ENCODE measurements around the gene CCDC150.

Gene CCDC150

DNA sequence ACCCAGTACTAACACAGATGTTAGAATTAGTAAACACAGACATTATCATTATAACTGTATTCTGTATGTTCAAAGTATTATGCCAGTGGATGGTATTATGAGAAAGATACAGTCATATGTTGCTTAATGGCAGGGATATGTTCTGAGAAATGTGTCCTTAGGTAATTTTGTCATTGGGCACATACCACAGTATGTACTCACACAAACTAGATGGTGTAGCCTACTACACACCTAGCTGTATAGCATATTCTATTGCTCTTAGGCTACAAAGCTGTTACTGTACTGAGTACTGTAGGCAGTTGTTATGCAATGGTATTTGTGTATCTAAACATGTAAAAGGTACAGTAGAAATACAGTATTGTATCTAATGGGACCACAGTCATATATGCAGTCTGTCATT lies 106.2 kb downstream of the CCDC150 start:
- no peak overlapping the region for H3K4me3 ChIP-seq (ENCODE audit: low read depth, low read length)
- H3K4me2 ChIP-seq (ENCODE audit: low read length) = no peak overlapping the region
- no peaks in the 10 kb centered on the region for H3K79me2 ChIP-seq
- H3K9ac ChIP-seq = no peak overlapping the region
- H2AFZ ChIP-seq = no peak overlapping the region
- no peaks in the 10 kb centered on the region for H3K4me1 ChIP-seq
- TF ChIP-seq, protein P1, sequence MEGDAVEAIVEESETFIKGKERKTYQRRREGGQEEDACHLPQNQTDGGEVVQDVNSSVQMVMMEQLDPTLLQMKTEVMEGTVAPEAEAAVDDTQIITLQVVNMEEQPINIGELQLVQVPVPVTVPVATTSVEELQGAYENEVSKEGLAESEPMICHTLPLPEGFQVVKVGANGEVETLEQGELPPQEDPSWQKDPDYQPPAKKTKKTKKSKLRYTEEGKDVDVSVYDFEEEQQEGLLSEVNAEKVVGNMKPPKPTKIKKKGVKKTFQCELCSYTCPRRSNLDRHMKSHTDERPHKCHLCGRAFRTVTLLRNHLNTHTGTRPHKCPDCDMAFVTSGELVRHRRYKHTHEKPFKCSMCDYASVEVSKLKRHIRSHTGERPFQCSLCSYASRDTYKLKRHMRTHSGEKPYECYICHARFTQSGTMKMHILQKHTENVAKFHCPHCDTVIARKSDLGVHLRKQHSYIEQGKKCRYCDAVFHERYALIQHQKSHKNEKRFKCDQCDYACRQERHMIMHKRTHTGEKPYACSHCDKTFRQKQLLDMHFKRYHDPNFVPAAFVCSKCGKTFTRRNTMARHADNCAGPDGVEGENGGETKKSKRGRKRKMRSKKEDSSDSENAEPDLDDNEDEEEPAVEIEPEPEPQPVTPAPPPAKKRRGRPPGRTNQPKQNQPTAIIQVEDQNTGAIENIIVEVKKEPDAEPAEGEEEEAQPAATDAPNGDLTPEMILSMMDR (IDR thresholded peaks at IDR 0.05) = no peak
- H3K36me3 ChIP-seq (ENCODE audit: control insufficient read depth, insufficient read depth, low read length) = no peaks in the 10 kb centered on the region
- H3K9me3 ChIP-seq (ENCODE audit: control insufficient read depth, low read length) = no peaks in the 10 kb centered on the region
- no peak overlapping the region for H3K27ac ChIP-seq
- no peaks in the 10 kb centered on the region for H3K27me3 ChIP-seq (ENCODE audit: control insufficient read depth, insufficient read depth, low read length)

DNA sequence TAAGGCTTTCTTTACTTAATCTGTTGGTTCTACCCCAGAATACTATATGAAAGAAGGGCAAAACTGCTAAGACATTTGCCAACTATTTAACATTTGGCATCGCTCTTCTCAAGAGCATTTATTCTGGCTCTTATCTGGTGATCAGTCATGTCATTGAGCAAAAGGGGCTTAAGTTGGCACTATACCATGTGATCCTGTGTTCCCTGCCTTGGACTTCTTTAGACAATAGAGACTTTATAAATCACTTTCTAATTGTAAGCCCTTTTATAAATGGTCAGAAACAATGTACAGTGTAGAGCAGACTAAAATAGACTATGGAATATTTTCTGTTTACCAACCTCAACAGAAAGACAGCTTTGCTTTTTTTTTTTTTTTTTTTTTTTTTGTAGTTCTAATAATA lies 107.9 kb downstream of the CCDC150 start:
- no peaks in the 10 kb centered on the region for H3K36me3 ChIP-seq (ENCODE audit: control insufficient read depth, insufficient read depth, low read length)
- H3K27me3 ChIP-seq (ENCODE audit: control insufficient read depth, insufficient read depth, low read length) = no peaks in the 10 kb centered on the region
- no peak overlapping the region for H3K9ac ChIP-seq
- H2AFZ ChIP-seq = no peak overlapping the region
- H3K4me3 ChIP-seq (ENCODE audit: low read depth, low read length) = no peak overlapping the region
- H3K9me3 ChIP-seq (ENCODE audit: control insufficient read depth, low read length) = no peaks in the 10 kb centered on the region
- no peak overlapping the region for H3K27ac ChIP-seq
- TF ChIP-seq, protein P1 (IDR thresholded peaks at IDR 0.05) = no peak
- no peak overlapping the region for H3K4me2 ChIP-seq (ENCODE audit: low read length)
- no peaks in the 10 kb centered on the region for H3K79me2 ChIP-seq
- no peaks in the 10 kb centered on the region for H3K4me1 ChIP-seq

DNA sequence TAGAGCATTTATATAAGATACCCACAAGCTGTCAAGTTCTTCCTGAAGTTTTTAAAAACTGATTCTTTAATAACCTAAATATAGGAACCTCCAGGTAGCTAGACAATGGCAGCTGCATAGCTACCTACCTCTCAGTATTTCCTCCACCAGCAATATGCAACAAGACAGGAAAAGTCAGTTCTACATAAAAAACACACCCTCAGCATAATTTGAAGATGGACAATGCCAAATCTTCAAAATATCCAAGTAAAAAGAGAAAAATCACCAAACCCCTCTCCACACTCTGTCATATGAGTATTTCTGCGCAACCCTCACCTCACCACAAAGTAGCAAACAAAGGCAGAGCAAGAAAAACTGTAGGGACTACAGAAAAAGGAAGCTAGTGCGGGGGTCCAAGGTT lies 108.6 kb downstream of the CCDC150 start:
- Histone ChIP-seq H3K9me3 (ENCODE audit: control insufficient read depth, low read length) (no peaks in the 10 kb centered on the region), H2AFZ (no peak overlapping the region), H3K4me3 (ENCODE audit: low read depth, low read length) (no peak overlapping the region), H3K4me2 (ENCODE audit: low read length) (no peak overlapping the region), H3K9ac (no peak overlapping the region), H3K79me2 (no peaks in the 10 kb centered on the region), H3K4me1 (no peaks in the 10 kb centered on the region), H3K27me3 (ENCODE audit: control insufficient read depth, insufficient read depth, low read length) (no peaks in the 10 kb centered on the region), H3K36me3 (ENCODE audit: control insufficient read depth, insufficient read depth, low read length) (no peaks in the 10 kb centered on the region), H3K27ac (no peak overlapping the region)
- TF ChIP-seq, protein P1 (IDR thresholded peaks at IDR 0.05) = no peak

DNA sequence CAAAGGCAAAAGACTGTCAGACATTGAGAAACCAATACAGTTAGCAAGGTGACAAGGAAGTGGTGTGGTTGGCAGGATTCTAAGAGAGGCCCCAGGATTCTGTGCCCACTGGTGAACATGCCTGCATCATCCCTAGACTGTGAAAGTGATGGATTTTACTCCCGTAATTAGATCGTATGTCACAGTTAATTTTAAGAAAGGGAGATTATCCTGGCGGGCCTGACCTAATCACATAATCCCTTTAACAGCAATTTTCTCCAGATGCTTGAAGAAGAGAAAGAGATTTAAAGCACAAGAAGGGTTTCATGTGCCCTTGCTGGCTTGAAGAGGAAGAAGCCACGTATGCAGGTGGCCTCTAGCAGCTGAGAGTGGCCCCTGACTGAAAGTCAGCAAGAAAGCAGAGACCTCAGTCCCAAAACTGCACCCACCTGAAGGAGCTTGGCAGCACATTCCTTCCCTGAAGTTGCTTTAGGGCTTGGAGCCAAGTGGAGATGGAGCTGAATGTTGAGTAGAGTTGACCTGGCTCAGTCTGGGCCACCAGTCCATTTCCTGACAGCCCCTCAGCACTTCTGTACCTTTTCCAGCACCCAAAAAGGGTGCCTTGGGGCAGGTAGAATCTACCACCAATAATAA lies 110.9 kb downstream of the CCDC150 start:
- Histone ChIP-seq H3K27me3 (ENCODE audit: control insufficient read depth, insufficient read depth, low read length) (no peaks in the 10 kb centered on the region), H2AFZ (peak overlapping the region; percentile 6), H3K27ac (no peak overlapping the region), H3K4me2 (ENCODE audit: low read length) (no peak overlapping the region), H3K79me2 (no peaks in the 10 kb centered on the region), H3K4me3 (ENCODE audit: low read depth, low read length) (no peak overlapping the region), H3K9me3 (ENCODE audit: control insufficient read depth, low read length) (no peaks in the 10 kb centered on the region), H3K9ac (no peak overlapping the region), H3K4me1 (no peaks in the 10 kb centered on the region), H3K36me3 (ENCODE audit: control insufficient read depth, insufficient read depth, low read length) (no peaks in the 10 kb centered on the region)
- TF ChIP-seq, protein P1 (IDR thresholded peaks at IDR 0.05) = no peak

DNA sequence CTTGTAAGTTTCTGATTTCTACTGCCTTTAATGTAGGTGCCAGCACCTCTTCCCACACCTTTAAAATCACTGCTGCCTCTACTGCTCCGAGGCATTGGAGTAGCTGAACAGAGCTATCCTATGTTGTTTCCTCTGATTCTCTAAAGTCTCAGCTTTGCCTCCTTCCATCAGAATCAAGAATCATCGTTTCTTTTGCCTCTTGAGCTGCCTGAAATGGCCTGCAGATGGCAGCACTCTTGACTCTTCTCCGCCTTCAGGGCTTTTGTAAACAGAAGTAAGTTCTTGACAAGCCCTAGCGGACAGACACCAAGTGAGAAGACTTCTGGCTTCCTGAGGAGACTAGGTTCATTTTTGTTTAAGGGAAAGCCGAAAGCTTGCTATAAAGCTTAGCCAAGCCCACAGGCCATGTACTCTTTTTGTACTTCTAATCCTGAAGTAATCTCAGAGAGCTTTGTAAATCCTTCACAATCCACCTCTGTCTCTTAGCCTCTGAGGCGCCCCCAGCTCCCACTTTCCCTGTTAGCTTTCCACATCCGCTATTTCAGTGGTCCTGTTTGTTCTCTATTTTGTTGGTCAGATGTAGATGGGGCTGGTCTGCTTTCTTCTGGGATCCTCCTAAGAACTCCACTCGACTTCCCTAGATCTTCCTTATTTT lies 111.6 kb downstream of the CCDC150 start:
- Histone ChIP-seq H3K79me2 (no peaks in the 10 kb centered on the region), H3K4me2 (ENCODE audit: low read length) (no peak overlapping the region), H3K27me3 (ENCODE audit: control insufficient read depth, insufficient read depth, low read length) (no peaks in the 10 kb centered on the region), H2AFZ (peak overlapping the region; percentile 6), H3K4me1 (no peaks in the 10 kb centered on the region), H3K36me3 (ENCODE audit: control insufficient read depth, insufficient read depth, low read length) (no peaks in the 10 kb centered on the region), H3K9me3 (ENCODE audit: control insufficient read depth, low read length) (no peaks in the 10 kb centered on the region), H3K9ac (no peak overlapping the region), H3K4me3 (ENCODE audit: low read depth, low read length) (no peak overlapping the region), H3K27ac (no peak overlapping the region)
- TF ChIP-seq, protein P1 (IDR thresholded peaks at IDR 0.05) = peak; percentile 80
